ENCODE data around the gene RPP30.

Gene RPP30

DNA sequence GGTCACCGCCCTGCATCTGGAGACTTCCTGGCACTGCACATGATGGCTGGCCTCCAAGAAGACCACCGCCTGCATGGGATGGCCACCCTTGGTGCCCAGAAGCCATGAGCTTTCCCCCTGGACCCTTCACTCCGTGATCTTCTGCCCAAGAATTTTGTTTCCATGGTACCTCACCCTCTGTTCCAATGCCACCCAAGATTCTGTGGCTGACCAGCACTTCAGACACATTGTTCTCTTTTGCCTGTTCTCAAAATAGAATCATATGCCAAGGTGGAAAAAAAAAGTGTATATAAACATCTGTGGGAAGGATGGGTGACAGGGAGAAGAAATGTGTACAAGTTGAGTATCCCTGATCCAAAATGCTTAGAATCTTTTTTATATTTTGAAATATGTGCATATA, 26.0 kb upstream of the RPP30 start:
- TF ChIP-seq CTCF (IDR thresholded peaks at IDR 0.05; ENCODE audit: low read length, missing control alignments), result no peak
- no peak for DNase-seq (ENCODE audit: low read depth)
- no peak overlapping the region for H3K4me3 ChIP-seq (replicated peaks; ENCODE audit: low read depth, low read length)

- H3K4me3 ChIP-seq (replicated peaks; ENCODE audit: low read depth, low read length), result no peak overlapping the region
- DNase-seq (ENCODE audit: low read depth), result no peak
- TF ChIP-seq CTCF (IDR thresholded peaks at IDR 0.05; ENCODE audit: low read length, missing control alignments), result no peak
Observed at GRCh38 chr10:90846746-90847145, 25.0 kb upstream of the RPP30 start.

GRCh38 chr10:90847436-90847835, 24.3 kb upstream of the RPP30 start:
- DNase-seq (ENCODE audit: low read depth), result peak; percentile 45
- no peak overlapping the region for H3K4me3 ChIP-seq (replicated peaks; ENCODE audit: low read depth, low read length)

DNA sequence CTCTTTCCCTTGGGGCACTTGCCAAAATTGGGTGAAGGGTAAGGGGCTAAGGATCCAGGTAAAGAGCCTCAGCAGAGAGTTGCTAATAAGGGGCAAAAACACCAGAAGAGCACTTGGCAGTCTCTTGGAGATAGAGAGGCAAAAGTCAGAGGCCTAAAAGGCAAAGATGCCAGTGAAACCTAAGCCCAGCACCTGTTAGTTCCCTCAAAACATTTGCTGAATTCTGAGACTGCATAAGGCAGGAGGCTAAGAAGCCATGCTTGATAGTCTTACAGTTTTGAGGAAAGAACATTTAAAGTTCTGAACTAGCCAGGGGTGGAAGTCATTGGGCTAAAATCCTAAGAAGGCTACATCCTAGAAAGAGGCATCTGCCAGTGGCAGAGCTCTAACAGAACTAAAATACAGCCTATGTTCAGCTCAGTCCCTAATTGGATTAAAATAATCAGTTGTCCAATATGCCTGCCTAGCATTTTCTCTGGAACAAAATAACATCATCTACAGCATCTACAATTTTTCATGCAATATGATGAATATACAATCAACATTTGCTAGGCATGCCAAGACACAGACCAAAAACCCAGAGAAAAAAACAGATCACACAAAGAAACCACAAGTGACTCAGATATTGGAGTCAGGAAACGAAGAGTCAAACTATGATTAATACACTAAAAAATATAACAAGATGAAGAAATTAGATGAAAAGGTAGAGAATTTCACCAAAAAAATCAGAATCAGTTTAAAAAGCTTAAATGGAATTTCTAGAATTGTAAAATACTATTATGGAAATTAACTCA, 21.6 kb upstream of the RPP30 start:
- TF ChIP-seq CTCF (IDR thresholded peaks at IDR 0.05; ENCODE audit: low read length, missing control alignments), result no peak
- no peak overlapping the region for H3K4me3 ChIP-seq (replicated peaks; ENCODE audit: low read depth, low read length)
- DNase-seq (ENCODE audit: low read depth), result peak; percentile 32

More at GRCh38 chr10:90847436-90847835, 24.3 kb upstream of the RPP30 start:
- TF ChIP-seq CTCF (IDR thresholded peaks at IDR 0.05; ENCODE audit: low read length, missing control alignments), result no peak

- no peak for DNase-seq (ENCODE audit: low read depth)
- no peak for TF ChIP-seq CTCF (IDR thresholded peaks at IDR 0.05; ENCODE audit: low read length, missing control alignments)
- no peak overlapping the region for H3K4me3 ChIP-seq (replicated peaks; ENCODE audit: low read depth, low read length)
Observed at GRCh38 chr10:90855126-90855525, 16.6 kb upstream of the RPP30 start.

GRCh38 chr10:90856261-90856660, 15.5 kb upstream of the RPP30 start:
- TF ChIP-seq CTCF (IDR thresholded peaks at IDR 0.05; ENCODE audit: low read length, missing control alignments), result no peak
- no peak for DNase-seq (ENCODE audit: low read depth)
- H3K4me3 ChIP-seq (replicated peaks; ENCODE audit: low read depth, low read length), result no peak overlapping the region

Measured in fibroblast of pulmonary artery (primary cell).